Thymus (tissue), 11 donors: ENCODE data around the gene STARD8. TPM values are rescaled to one million over a fixed set of nuclear protein-coding genes. Genes with fewer than 3 reads are reported as not detected.
"Not testable (repeated sequence)": the region's sequence is repeated elsewhere in the genome, so short reads cannot be mapped to it uniquely, and the experiment has no call there.

ENCODE experiments used
- DNase-seq, 9 donors: peaks; one replicate each; pipeline ENCODE4 v3.0.0-alpha.2; 2013; ENCODE audit warnings: low spot score in 9 of 9, low read depth in 6 of 9, missing footprints in 1 of 9
- H3K27ac ChIP-seq, 2 donors: one replicate each; pipeline ENCODE4 v1.5.1; 2013; ENCODE audit warnings: control low read depth in 1 of 2, low read depth in 1 of 2, low read length in 1 of 2, mild to moderate bottlenecking in 1 of 2, moderate library complexity in 1 of 2
- H3K27me3 ChIP-seq, 2 donors: one replicate each; pipeline ENCODE4 v1.5.1; 2013; ENCODE audit warnings: low read length in 1 of 2; ENCODE audit not compliant: control insufficient read depth in 2 of 2, insufficient read depth in 1 of 2
- H3K36me3 ChIP-seq, 2 donors: one replicate each; pipeline ENCODE4 v1.5.1; 2013; ENCODE audit warnings: low read length in 1 of 2, mild to moderate bottlenecking in 1 of 2, moderate library complexity in 1 of 2; ENCODE audit not compliant: control insufficient read depth in 2 of 2, insufficient read depth in 2 of 2
- H3K4me1 ChIP-seq, 2 donors: one replicate each; pipeline ENCODE4 v1.5.1; 2013; ENCODE audit warnings: low read length in 2 of 2; ENCODE audit not compliant: control insufficient read depth in 2 of 2, insufficient read depth in 2 of 2
- H3K4me3 ChIP-seq, 2 donors: one replicate each; pipeline ENCODE4 v1.5.1; 2013; ENCODE audit warnings: low read length in 2 of 2, control low read depth in 1 of 2, mild to moderate bottlenecking in 1 of 2
- H3K9me3 ChIP-seq, 2 donors: one replicate each; pipeline ENCODE4 v1.5.1; 2013; ENCODE audit warnings: low read length in 1 of 2, mild to moderate bottlenecking in 1 of 2; ENCODE audit not compliant: control insufficient read depth in 2 of 2, insufficient read depth in 1 of 2
- WGBS: extraction: QIAGEN DNeasy Blood & Tissue Kit; methylation state at CpG from one replicate; pipeline ENCODE4 v1.1.7; 2013; 5-methylcytosine and 5-hydroxymethylcytosine counted together
- polyA plus RNA-seq: library from polyadenylated mRNA; stranded (reverse); fragments of 200-250 nt; gene quantifications from one replicate; pipeline ENCODE4 v1.2.3, GENCODE V29; 2013
- total RNA-seq: library from RNA; stranded (reverse); fragments of 120-200 nt; gene quantifications from one replicate; pipeline ENCODE4 v1.2.4, GENCODE V29; 2013
- donor health status: healthy.

Gene STARD8
- total and polyA plus RNA-seq, 2 donors, result 1.9 to 2.8 TPM

DNA sequence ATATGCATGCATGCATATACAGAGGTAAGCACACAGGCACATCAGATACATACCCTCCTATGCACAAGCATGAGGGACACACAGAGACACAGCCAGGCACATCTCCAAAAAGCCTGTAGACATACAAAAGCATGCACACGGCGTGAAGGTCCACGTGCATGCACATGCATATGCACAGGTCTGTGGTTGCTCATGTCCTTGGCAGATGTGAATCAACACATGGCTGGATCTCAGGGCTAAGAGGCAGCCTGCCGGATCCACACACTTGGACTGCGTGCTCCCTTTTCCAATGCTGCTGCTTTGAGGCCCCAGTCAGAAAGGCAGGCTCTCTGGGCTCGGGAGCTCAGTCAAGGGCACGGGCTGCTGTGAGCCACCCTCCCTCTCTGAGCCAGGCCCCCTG, 3.6 kb downstream of the STARD8 start:
- H3K4me3 ChIP-seq, result no peak overlapping the region
- no peak for DNase-seq
- H3K36me3 ChIP-seq, result no peaks in the 10 kb centered on the region
- no peaks in the 10 kb centered on the region for H3K9me3 ChIP-seq
- peaks cover 0 to 20% of the 10 kb centered on the region in 2 donors for H3K27me3 ChIP-seq
- H3K4me1 ChIP-seq, result no peaks in the 10 kb centered on the region
- WGBS, result 96% methylated on average over 7 of the region's 7 CpGs
- H3K27ac ChIP-seq, result no peak overlapping the region

DNA sequence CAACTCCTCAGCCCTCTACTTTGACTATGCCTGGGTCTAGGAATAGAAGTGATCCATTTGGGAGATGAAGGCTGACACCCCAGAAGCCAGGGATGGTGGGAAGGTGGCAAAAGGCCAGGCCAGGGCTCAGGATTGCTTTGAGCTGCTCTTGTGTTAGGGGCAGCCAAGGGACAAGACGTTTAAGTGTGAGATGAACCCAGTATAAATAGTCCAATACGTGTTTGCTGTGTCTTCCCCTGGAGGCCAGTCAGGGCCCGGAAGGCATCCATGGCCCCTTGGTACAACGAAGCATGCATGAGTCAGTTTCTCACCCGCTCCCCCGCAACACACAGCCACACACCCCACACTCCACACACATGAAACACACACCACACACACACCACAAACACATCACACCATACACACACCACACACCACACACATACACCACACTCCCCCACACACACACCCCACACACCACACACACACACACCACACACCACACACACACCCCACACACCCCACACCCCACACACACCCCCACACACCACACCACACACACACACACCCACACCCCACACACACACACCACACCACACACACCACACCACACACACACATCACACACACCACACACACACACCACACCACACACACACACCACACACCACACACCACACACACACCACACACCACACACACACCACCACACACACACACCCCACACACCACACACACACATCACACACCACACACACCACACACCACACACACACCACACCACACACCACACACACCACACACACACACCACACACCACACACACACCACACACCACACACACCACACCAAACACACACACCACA, 5.1 kb downstream of the STARD8 start:
- Histone ChIP-seq H3K36me3 (no peaks in the 10 kb centered on the region), H3K4me3 (no peak overlapping the region), H3K9me3 (no peaks in the 10 kb centered on the region), H3K4me1 (no peaks in the 10 kb centered on the region), H3K27ac (no peak overlapping the region), H3K27me3 (peaks cover 0 to 10% of the 10 kb centered on the region in 2 donors)
- no peak for DNase-seq
- WGBS, result over 99% methylated on average over 6 of the region's 6 CpGs

DNA sequence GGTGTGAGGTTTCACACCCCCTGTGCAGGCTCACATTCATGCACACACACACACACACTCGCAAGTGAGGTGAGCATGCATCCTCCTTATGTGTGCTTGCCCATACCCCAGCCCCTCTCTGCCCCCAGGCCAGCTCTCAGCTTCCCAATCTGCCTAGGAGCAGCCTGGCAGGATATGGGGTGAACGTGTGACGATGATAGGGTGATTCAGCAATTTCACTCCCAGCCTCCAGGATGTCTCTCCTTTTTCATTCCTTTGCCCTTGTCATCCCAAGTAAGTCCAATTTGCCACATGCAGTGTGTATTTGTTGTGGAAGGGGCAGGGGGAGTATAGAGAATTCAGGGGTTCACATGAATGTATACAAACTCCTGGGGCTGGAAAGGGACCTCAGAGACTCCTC, 7.2 kb downstream of the STARD8 start:
- no peaks in the 10 kb centered on the region for H3K4me1 ChIP-seq
- H3K4me3 ChIP-seq, result no peak overlapping the region
- no peak for DNase-seq
- 58% methylated on average over 3 of the region's 3 CpGs for WGBS
- H3K27ac ChIP-seq, result no peak overlapping the region
- no peaks in the 10 kb centered on the region for H3K27me3 ChIP-seq
- no peaks in the 10 kb centered on the region for H3K36me3 ChIP-seq
- no peaks in the 10 kb centered on the region for H3K9me3 ChIP-seq

DNA sequence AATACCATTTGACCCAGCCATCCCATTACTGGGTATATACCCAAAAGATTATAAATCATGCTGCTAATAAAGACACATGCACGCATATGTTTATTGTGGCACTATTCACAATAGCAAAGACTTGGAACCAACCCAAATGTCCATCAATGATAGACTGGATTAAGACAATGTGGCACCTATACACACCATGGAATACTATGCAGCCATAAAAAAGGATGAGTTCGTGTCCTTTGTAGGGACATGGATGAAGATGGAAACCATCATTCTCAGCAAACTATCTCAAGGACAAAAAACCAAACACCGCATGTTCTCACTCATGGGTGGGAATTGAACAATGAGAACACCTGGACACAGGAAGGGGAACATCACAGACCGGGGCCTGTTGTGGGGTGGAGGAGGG, 9.0 kb downstream of the STARD8 start:
- 98% methylated on average over 4 of the region's 4 CpGs for WGBS
- not testable (repeated sequence) for H3K27me3 ChIP-seq, H3K4me3 ChIP-seq, H3K9me3 ChIP-seq, H3K27ac ChIP-seq, DNase-seq, H3K4me1 ChIP-seq, H3K36me3 ChIP-seq

DNA sequence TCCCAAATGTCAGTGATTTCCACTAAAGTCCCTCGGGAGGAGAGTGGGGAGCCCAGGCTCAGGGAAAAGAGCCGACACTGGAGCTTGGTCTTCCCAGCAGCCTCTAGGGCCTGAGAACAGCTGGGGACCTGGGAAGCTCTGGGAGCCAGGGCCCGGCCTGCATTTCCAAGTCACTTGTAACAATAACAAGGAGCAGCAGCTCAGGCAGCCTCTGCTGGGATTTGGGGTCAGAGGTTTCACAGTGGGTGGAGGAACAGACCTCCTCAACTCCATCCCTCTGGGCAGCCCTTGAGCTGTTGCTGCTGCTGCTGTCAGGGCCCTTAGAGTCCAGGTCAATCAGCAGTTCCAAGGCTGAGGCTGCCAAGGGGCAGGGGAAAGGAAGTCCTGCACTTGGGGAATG, 11.1 kb downstream of the STARD8 start:
- Histone ChIP-seq H3K4me3 (no peak overlapping the region), H3K9me3 (no peaks in the 10 kb centered on the region), H3K27ac (no peak overlapping the region), H3K36me3 (no peaks in the 10 kb centered on the region), H3K4me1 (no peaks in the 10 kb centered on the region), H3K27me3 (no peaks in the 10 kb centered on the region)
- DNase-seq, result no peak
- 92% methylated on average over 3 of the region's 3 CpGs for WGBS

DNA sequence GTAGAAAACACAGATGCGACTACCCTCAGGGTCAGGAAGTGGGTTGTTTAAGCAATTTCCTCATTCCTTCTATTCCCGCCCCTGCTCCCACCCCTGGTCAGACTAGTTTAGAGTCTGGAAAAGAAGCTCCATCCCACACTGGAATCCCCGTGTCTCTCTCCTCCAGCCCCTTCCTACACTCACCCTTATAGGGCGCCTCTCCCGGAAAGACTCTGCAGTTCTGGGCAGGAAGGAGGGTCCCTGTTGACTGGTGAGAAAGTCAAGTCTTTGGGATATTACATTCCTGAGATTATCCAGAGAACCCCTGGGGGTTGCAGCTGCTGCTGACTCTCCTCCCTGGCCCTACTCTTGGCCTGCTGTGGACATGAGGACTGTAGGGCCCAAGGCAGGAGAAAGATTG, 11.9 kb downstream of the STARD8 start:
- Histone ChIP-seq H3K36me3 (no peaks in the 10 kb centered on the region), H3K9me3 (no peaks in the 10 kb centered on the region), H3K4me1 (no peaks in the 10 kb centered on the region), H3K27me3 (no peaks in the 10 kb centered on the region), H3K4me3 (no peak overlapping the region), H3K27ac (no peak overlapping the region)
- DNase-seq, result no peak
- 74% methylated on average over 5 of the region's 5 CpGs for WGBS

DNA sequence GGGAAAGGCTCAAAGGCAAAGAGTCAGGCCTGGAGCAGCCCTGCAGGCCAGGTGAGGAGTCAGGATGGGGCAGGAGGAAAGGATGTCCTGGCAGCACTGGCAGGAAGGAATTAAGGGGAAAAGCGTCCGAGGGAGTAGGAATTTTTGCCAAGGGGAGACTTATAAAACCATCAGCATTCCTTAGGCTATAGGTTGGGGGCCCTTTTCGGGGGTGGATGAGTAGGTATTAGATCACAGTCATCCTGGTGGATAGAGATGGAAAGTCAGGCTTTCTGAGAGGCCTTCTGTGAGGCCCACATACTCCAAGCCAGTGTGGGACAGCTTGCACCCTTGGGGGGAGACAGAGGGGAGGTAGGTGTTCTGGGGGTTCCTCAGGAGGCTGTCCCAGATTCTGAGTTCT, 12.3 kb downstream of the STARD8 start:
- DNase-seq, result no peak
- WGBS, result 92% methylated on average over 3 of the region's 3 CpGs

DNA sequence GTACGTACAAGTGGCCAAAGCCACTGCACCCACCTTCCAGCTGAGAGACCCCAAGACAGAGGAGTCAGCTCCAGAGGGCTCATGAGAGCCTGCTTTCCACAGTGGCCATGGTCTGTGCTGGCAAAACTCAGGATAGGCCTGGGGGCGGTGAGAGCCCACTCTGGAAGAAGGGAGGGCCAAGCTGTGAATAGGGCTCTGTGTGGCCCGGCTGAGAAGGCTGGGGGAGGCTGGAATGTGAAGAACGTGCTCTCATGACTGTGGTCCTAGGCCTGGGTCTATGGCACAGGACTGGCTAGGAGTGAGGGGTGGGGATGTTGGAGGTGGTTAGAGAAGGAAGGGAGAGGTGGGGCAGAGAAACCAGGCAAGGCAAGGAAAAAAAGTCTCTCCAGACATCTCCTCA, 13.3 kb downstream of the STARD8 start:
- H3K4me1 ChIP-seq, result no peaks in the 10 kb centered on the region
- DNase-seq, result no peak
- H3K36me3 ChIP-seq, result no peaks in the 10 kb centered on the region
- H3K9me3 ChIP-seq, result no peaks in the 10 kb centered on the region
- H3K27ac ChIP-seq, result no peak overlapping the region
- no peaks in the 10 kb centered on the region for H3K27me3 ChIP-seq
- no peak overlapping the region for H3K4me3 ChIP-seq
- 93% methylated on average over 4 of the region's 4 CpGs for WGBS

More for the DNA sequence above, 12.3 kb downstream of the STARD8 start:
- no peak overlapping the region for H3K4me3 ChIP-seq
- no peaks in the 10 kb centered on the region for H3K36me3 ChIP-seq
- H3K9me3 ChIP-seq, result no peaks in the 10 kb centered on the region
- H3K27me3 ChIP-seq, result no peaks in the 10 kb centered on the region
- H3K27ac ChIP-seq, result no peak overlapping the region
- H3K4me1 ChIP-seq, result no peaks in the 10 kb centered on the region

DNA sequence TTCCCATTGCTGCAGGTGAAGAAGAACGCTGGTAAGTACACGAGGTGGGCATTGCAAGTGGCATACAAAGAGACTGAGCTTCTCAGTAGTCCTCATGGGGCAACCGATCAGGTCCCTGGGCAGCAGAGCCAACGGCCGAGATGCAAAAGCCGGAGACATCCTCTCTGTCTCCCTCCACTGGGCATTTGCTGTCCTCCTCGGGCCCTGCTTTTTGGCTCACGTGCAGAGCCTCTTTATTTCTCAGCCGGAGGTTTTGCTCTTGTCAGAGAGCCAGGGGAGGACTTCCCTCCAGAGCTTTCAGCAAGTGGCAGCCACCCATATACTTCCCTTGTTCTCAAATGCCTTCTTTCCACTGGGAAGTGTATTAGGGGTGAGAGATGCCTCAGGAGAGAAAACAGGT, 18.0 kb downstream of the STARD8 start:
- Histone ChIP-seq H3K27me3 (no peaks in the 10 kb centered on the region), H3K27ac (no peak overlapping the region), H3K9me3 (no peaks in the 10 kb centered on the region), H3K4me3 (no peak overlapping the region), H3K4me1 (no peaks in the 10 kb centered on the region), H3K36me3 (no peaks in the 10 kb centered on the region)
- 77% methylated on average over 9 of the region's 9 CpGs for WGBS
- no peak for DNase-seq
